GM21786 (cell line): ENCODE data around the gene SH3RF3.
"Not testable (repeated sequence)": the region's sequence is repeated elsewhere in the genome, so short reads cannot be mapped to it uniquely, and the experiment has no call there.

Experiments
- ATAC-seq: cut with Tn5 transposase; IDR thresholded peaks from one replicate; pipeline ENCODE4 v1.9.1; 2021; ENCODE audit not compliant: unreplicated experiment

The SH3RF3 gene

DNA sequence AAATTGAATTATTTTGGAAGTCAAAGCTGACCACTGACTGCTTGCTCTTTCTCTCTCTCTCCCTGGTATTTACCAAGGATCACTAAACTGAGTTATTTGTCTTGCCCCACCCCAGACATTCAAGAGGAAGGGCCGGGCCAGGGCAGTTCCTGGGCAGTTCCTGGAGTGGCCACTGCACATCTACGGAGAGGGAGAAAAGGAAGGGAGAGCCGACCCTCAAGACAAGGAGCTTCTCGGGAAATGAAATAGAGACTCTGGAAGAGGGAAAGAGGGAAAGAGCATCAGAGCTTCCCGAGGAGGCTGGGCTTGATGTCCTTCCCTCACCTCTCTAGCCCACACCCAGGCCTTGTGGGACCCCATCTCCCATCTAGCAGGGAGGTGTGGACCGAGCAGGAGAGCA lies 401.7 kb downstream of the SH3RF3 start:
- ATAC-seq = no peak

DNA sequence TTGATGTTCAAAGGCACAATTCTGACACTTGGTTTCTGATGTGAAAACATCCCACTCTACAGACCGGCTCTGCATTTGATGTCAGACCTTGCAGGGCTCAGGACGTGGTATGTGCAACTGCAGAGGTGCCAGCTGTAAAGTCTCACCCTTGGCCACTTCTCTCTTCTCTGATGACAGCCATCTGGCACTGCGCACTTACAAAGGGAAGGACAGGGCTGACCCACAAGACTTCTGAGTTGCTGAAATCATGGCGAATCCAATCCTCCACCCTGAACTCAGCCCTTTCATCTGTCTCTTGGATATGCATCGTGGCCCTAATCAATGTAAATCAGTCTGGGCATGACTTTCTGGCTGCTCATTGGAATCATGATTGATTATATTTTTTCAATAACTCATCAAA lies 402.2 kb downstream of the SH3RF3 start:
- ATAC-seq = no peak

DNA sequence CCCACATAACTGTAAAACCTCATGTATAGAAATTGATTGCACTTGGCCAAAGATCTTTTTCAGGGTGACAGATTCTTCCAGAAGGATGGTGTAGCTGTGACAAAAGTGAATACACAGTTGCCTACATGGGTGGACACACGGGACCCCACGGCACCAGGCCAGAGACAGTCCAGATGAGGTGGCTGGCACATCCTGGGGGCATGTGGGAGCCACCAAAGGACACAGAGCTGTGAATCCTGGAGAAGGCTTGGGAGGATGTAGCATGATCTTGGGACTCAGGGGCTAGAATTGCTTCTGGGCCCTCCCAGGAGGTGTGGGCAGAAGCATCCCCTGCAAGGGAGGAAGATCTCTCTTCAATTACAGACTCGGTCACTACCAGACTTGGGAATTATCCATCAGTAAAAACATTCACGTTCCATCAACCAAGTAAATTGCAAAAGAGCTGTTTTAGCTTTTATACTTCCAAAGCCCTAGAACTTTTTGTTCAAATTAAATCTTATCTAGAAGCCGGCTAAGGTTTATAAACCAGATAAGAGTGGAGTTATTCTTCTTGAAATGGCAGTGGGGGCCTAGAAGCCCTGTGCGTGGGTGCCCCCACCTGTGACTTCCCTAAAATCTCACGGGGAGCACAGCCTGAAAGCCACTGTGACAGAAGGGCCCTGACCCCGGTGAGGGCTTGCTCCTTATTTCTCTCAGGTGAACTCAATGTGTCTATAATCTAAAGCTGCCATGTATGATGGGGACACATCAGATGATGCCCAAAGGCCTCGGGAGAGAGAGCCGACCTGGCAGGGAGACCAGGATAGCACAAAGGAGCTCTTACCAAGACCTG lies 403.1 kb downstream of the SH3RF3 start:
- no peak for ATAC-seq

DNA sequence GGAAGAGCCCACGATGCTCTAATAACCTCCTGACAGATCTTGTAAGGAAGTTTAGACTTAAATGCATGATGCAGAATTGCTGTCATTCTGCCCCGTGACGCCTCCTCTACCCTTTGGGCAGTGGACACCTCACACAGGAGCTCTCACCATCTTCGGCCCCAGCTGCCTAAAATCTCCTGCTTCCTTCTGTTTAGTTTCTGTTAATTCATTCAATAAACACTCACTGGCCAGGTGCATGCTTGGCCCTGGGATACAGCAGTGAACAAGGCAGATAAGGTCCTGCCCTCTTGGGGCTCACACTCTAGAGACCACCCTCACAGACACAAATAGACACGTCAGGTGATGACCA lies 403.7 kb downstream of the SH3RF3 start:
- no peak for ATAC-seq

DNA sequence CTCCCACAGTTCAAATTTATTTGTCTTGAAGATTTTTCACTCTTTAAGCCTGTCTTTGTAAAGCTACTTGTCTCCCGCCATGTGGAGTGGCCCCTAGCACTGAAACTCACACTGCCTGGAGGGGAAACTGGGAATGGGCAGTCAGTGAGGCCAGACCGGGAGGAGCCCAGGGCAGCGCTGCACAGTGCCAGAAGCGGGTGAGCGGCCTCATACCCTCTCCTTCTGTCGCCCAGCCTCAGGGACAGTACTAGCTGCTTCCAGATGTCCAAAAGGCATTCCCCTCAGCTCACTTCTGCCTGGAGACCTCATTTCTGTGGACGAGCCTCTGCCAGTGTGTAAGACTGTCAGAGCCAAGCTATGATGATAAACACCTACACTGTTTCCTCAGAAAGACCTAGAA lies 404.8 kb downstream of the SH3RF3 start:
- no peak for ATAC-seq

DNA sequence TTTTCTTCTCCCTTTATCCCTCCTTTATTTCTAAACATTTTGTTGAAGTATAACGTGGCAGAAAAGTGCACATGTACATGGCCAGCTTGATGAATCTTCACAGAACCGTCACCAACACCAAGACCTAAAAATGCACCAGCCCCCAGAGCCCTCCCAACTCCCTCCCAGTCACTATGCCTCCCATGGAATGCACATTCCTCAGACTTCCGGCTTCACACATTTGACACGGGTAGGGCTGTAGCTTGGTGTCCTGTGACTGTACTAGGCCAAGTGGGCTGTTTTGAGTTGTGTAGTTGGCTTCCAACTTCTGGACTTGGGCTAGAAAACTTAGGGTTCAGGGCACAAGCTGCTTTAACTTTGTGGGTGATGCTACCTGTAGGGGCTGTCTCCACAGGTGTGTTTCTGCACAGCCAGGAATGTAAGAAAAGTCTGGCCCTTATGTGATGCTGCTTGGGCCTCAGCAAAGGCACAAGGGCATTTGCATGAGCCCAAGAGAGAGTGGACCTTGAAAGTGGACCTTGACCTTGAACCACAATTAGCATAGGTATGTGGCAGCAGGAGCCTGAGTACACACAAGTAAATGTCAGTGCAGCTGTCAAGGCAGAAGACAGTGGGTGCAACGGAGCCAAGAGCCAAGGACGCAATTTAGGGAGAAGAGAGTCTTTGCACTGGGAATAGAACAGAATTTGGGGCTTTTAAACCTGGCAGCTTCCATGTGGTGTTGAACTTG lies 406.4 kb downstream of the SH3RF3 start:
- ATAC-seq = no peak

DNA sequence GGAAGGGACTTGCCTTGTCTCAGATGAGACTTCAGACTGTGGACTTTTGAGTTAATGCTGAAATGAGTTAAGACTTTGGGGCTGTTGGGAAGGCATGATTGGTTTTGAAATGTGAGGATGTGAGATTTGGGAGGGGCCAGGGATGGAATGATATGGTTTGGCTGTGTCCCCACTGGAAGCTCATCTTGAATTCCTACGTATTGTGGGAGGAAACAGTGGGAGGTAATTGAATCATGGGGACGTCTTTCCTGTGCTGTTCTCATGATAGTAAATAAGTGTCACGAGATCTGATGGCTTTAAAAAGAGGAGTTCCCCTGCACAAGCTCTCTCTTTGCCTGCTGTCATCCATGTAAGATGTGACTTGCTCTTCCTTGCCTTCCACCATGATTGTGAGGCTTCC lies 407.6 kb downstream of the SH3RF3 start:
- not testable (repeated sequence) for ATAC-seq

DNA sequence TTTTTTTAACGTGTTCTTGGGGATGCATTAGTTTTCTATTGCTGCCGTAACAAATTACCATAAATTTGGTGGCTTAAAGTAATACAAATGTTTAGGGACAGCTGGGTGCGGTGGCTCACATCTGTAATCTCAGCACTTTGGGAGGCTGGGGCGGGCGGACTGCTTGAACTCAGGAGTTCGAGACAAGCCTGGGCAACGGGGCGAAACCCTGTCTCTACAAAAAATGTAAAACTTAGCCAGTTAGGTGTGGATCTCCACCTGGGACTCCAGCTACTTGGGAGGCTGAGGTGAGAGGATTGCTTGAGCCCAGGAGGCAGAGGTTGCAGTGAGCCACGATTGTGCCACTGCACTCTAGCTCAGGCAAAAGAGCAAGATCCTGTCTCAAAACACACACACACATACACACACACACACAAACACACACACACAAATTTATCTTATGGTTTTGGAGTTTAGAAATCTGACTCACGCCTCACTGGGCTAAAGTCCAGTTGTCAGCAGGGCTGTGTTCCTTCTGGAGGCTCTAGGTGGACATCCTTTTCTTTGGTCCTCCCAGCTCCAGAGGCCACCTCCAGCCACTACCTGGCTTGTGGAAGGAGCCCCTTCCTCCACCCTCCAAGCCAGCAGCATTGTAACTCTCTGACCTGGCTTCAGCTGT lies 408.7 kb downstream of the SH3RF3 start:
- ATAC-seq = no peak

DNA sequence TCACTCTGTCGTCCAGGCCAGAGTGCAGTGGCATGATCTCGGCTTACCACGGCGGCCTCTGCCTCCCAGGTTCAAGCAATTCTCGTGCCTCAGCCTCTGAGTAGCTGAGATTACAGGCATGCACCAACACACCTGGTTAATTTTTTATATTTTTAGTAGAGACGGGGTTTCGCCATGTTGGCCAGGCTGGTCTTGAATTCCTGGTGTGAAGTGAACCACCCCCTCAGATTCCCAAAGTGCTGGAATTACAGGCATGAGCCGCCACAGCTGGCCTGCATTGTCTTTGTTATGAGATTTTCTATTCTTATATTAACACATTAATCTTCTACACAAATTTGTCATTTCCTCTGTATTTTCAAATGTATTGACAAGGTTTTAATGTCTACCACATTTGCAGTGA lies 409.5 kb downstream of the SH3RF3 start:
- no peak for ATAC-seq

DNA sequence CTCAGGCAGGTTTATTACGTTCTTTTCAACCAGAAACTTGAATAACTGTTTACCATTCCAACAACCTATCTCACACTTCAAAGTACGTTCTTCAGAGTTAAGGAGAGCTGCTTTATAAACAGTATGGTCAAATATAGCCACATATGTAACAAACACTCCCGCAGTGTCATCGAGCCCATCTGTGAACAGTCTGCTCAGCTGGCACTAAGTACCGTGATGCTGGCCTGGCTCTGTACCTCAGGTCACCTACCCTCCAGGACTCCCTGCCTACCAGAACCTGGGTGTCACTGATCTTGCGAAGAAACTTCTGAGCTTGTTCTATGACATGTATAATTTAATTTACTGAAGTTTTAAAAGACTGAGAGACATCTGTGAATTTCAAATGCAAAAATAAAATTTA lies 413.4 kb downstream of the SH3RF3 start:
- ATAC-seq = no peak

DNA sequence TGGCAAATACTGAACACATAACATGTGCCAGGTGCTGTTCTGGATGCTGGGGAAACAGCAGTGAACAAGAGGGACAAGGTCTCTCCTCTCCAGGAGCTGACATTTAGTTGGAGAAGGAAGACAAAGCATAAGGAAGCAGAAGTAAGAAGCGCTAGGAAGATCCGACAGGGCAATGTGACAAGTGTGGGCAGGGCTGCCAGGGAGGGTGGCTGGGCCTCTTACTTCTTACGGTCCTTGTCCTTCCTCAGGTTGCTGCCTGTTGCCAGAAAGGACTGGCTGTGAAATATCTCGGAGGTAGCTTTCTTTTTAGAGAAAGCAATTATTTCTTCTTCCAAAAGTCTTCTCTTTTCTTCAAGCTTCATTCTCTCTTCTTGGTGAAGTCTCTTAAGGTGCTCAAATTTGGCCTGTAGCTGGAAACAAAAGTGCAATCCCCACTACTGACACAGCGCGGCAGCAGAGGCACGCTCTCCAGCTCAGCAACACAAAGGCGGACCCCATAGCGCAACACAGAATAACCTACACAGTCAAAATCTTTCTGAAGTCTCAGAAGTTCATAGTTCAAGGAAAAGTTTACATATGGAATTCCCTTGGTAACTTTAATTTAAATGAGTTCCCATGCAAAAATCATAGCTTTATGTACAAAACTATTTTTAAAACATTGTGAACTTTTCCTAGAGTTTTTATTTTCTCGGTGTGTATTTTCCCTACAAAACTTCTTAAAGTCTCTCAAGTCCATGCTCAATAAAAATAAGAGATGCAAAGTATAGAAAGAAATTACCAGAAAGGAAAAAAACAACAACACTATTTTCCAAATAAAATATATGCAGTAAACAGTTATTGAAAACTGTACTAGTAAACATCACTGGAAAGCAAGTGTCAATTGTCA lies 417.1 kb downstream of the SH3RF3 start:
- ATAC-seq = peak; percentile 66

DNA sequence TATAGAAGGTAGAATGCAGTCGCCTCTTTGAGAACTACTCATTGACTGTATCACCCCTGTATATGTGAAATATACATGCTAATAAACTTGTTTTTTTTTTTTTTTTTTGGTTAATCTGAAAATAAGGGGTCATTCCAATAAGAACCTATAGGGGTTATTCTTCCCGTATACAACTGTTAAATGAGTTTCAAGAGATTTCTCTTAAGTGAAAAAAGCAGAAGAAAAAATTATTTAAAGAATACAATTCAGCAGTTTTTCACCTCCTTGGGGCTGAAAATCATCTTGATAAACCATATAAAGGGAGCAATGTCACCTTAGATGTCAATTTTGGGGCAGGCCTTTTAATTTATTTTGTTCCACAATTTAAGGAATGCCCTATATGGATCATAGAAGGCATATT lies 418.3 kb downstream of the SH3RF3 start:
- no peak for ATAC-seq

DNA sequence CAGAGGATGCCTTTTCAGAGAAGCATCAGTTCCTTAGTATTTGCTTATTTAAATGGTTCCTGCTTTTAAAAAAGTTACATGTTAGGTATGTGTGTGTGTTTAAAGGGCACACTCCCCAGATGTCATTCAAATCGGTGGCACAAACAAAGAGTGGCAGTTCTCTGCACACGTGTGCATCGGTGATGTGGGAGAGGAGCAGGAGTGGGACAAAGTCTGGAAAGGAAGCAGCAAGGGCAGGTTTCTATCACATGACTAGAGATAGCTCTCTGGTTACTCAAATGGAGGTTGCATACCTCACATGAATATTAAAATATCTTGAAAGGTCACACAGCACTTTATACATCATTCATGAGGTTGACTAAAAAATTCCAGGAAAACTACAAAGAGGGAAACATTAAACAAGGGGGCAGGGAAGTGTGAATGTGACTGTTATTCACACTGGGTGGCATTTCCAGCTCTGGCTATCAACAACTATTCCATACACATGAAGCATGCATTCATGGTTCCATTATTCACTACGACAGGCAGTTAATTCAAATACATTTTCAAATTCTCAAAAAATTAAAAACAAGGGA lies 420.1 kb downstream of the SH3RF3 start:
- ATAC-seq = no peak
